ENCODE measurements around the gene ZNF287.

ZNF287 gene

DNA sequence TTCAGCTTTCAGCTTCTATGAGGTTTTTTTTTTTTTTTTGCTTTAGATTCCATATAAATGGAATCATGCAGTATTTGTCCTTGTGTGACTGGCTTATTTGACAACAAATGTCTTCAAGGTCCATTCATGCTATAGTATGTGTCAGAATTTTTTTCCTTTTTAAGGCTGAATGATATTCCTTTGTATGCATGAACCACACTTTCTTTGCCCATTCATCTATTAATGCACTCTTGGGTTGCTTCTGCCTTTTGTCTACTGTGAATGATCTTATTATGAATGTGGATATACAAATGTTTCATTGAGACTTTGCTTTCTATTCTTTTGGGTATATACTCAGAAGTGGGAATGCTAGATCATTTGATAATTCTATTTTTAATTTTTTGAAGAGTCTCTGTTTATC, 50.0 kb downstream of the ZNF287 start:
- DNase-seq (ENCODE audit: low spot score): no peak
- in situ Hi-C loops (cut with MboI; ENCODE audit: low sequenced_read_pairs, unreplicated experiment): no loop called here

DNA sequence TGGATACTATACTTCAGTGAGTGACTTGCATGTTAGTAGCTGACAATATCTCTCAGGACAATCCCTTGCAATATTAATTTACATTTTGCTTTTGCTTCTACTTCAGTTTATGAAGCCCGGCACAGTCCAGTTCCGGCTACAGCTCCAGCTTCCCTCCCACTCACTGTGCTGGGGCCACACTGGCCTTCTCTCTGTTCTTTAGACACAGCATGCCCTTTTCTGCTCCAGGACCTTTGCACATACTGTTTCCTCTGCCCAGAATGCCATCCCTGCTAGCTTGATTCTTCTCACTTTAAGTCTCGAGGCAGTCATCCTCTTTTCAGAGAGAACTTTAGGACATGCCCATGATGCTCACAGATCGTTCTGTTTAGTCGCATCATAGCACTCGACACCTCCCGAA, 51.5 kb downstream of the ZNF287 start:
- no peak for DNase-seq (ENCODE audit: low spot score)
- TF ChIP-seq, protein P1, sequence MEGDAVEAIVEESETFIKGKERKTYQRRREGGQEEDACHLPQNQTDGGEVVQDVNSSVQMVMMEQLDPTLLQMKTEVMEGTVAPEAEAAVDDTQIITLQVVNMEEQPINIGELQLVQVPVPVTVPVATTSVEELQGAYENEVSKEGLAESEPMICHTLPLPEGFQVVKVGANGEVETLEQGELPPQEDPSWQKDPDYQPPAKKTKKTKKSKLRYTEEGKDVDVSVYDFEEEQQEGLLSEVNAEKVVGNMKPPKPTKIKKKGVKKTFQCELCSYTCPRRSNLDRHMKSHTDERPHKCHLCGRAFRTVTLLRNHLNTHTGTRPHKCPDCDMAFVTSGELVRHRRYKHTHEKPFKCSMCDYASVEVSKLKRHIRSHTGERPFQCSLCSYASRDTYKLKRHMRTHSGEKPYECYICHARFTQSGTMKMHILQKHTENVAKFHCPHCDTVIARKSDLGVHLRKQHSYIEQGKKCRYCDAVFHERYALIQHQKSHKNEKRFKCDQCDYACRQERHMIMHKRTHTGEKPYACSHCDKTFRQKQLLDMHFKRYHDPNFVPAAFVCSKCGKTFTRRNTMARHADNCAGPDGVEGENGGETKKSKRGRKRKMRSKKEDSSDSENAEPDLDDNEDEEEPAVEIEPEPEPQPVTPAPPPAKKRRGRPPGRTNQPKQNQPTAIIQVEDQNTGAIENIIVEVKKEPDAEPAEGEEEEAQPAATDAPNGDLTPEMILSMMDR (IDR thresholded peaks at IDR 0.05; ENCODE audit: borderline replicate concordance, control extremely low read depth, extremely low read depth, insufficient read depth, missing control alignments): no peak
- in situ Hi-C loops (cut with MboI; ENCODE audit: low sequenced_read_pairs, unreplicated experiment): no loop called here

More for the DNA sequence above, 50.0 kb downstream of the ZNF287 start:
- TF ChIP-seq, protein P1 (IDR thresholded peaks at IDR 0.05; ENCODE audit: borderline replicate concordance, control extremely low read depth, extremely low read depth, insufficient read depth, missing control alignments): no peak

DNA sequence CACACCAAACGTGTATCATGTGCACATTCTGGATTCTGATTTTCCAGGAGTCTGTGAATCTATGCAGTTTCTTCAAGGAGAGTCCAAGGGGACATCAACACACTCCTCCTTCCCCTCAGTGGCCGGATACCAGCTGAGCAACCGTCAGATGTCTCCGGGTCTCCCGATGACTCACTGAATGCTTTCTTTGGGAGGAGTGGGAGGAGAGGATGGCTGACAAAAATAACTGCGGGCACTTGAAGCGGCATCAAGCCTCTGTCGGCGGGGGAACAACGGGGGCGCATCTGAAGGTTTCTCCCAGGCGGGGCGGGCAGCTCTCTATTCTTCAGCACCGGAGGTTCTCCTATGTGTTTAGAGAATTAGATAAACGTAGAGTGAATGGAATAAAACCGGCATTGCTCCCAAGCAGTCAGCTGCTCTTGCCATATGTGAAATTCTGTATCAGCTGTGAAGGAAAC, 52.4 kb downstream of the ZNF287 start:
- no peak for DNase-seq (ENCODE audit: low spot score)
- in situ Hi-C loops (cut with MboI; ENCODE audit: low sequenced_read_pairs, unreplicated experiment): no loop called here

DNA sequence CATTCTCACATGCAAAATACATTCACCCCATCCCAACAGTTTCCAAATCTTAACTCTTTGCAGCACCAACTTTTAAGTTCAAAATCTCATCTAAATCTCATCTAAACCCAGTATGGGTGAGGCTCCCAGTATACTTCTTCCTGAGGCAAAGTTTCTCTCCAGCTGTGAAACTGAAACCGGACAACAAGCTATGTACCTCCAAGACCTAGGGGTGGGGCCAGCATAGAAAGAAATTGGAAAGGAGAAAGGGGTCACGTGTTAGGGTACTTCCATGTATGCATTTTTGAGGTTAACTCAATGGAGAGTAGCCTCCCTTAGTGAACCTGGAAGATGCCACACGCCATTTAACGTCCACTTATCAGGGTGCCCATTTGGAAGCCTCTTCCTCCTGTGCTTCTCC, 53.1 kb downstream of the ZNF287 start:
- TF ChIP-seq, protein P1 (IDR thresholded peaks at IDR 0.05; ENCODE audit: borderline replicate concordance, control extremely low read depth, extremely low read depth, insufficient read depth, missing control alignments): no peak
- no peak for DNase-seq (ENCODE audit: low spot score)
- in situ Hi-C loops (cut with MboI; ENCODE audit: low sequenced_read_pairs, unreplicated experiment): no loop called here

More for the DNA sequence above, 52.4 kb downstream of the ZNF287 start:
- TF ChIP-seq, protein P1 (IDR thresholded peaks at IDR 0.05; ENCODE audit: borderline replicate concordance, control extremely low read depth, extremely low read depth, insufficient read depth, missing control alignments): no peak

DNA sequence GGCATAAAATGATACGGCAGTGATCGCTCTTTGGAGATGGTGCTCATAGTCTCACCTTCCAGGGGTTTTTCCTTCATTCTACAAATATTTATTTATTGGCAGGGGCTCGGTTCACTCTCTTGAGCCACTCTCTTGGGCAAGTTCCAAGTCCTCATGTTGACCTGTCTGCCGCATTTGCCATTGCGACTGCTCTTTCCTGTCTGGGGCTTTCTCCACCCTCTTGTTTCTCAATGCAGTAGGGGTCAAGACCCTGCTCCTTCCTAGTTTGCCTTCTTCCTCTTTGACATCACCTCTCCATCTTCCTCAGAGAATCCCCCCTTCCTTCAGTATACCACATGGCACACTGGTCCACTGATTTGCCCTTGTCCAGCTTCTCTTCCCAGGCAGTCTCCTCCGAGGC, 55.1 kb downstream of the ZNF287 start:
- TF ChIP-seq, protein P1 (IDR thresholded peaks at IDR 0.05; ENCODE audit: borderline replicate concordance, control extremely low read depth, extremely low read depth, insufficient read depth, missing control alignments): no peak
- in situ Hi-C loops (cut with MboI; ENCODE audit: low sequenced_read_pairs, unreplicated experiment): no loop called here
- no peak for DNase-seq (ENCODE audit: low spot score)

DNA sequence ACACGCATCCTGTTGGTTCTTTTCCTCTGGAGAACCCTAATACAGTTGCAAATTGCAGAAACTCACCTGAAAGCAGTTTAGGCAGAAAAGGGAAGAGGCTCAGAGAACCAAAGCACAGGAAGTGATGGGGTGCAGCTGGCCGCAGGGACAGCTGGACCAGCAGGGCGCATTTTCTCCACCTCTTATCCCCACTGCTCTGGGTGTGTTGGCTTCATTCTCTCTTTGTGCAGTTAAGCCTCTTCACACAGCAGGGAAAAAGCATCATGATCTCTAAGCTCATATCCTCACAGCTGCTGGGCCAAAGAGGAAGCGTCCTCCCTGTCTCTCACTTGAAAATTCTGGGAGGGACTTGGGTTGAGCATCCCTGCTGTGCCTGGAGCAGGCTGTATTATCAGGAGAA, 57.0 kb downstream of the ZNF287 start:
- in situ Hi-C loops (cut with MboI; ENCODE audit: low sequenced_read_pairs, unreplicated experiment): no loop called here
- TF ChIP-seq, protein P1 (IDR thresholded peaks at IDR 0.05; ENCODE audit: borderline replicate concordance, control extremely low read depth, extremely low read depth, insufficient read depth, missing control alignments): no peak
- no peak for DNase-seq (ENCODE audit: low spot score)

DNA sequence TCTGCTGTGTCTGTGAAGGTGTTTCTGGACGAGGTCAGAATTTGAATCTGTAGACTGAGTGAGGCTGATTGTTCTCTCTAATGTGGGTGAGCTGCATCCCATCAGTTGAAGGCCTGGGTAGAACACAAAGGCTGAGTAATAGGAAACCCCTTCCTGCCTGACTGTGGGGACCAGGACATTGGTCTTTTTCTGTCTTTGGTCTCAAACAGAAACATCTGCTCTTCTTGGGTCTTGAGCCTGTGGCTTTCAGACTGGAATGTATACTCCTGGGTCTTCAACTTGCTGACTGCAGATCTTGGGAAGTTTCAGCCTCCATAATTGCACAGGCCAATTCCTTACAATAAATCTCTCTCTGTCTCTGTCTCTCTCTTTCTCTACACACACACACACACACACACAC, 57.4 kb downstream of the ZNF287 start:
- TF ChIP-seq, protein P1 (IDR thresholded peaks at IDR 0.05; ENCODE audit: borderline replicate concordance, control extremely low read depth, extremely low read depth, insufficient read depth, missing control alignments): no peak
- DNase-seq (ENCODE audit: low spot score): no peak
- in situ Hi-C loops (cut with MboI; ENCODE audit: low sequenced_read_pairs, unreplicated experiment): no loop called here

Measured in GM13976 (cell line).